HG03280 (cell line): ENCODE measurements around the gene ST3GAL3.
"Not testable (repeated sequence)": the region's sequence is repeated elsewhere in the genome, so short reads cannot be mapped to it uniquely, and the experiment has no call there.

ENCODE experiments used
- ATAC-seq: cut with Tn5 transposase; IDR thresholded peaks from one replicate; pipeline ENCODE4 v1.9.1; 2021; ENCODE audit warnings: mild to moderate bottlenecking, moderate library complexity; ENCODE audit not compliant: unreplicated experiment

Gene ST3GAL3

GRCh38 chr1:43817304-43817939 lies 110.1 kb downstream of the ST3GAL3 start:
- ATAC-seq, result no peak

- no peak for ATAC-seq
Measured at GRCh38 chr1:43818691-43819090, 111.4 kb downstream of the ST3GAL3 start.

- no peak for ATAC-seq
Measured at GRCh38 chr1:43819357-43819756, 112.0 kb downstream of the ST3GAL3 start.

- no peak for ATAC-seq
Measured at GRCh38 chr1:43821471-43821870, 114.1 kb downstream of the ST3GAL3 start.

GRCh38 chr1:43822040-43822690 lies 114.8 kb downstream of the ST3GAL3 start:
- no peak for ATAC-seq

- ATAC-seq, result no peak
Measured at GRCh38 chr1:43824795-43825194, 117.5 kb downstream of the ST3GAL3 start.

GRCh38 chr1:43828574-43828973 lies 121.2 kb downstream of the ST3GAL3 start:
- ATAC-seq, result no peak

GRCh38 chr1:43830802-43831201 lies 123.5 kb downstream of the ST3GAL3 start:
- ATAC-seq, result no peak

GRCh38 chr1:43831851-43832250 lies 124.5 kb downstream of the ST3GAL3 start:
- no peak for ATAC-seq

GRCh38 chr1:43832255-43832654 lies 124.9 kb downstream of the ST3GAL3 start:
- peak; percentile 39 for ATAC-seq

- ATAC-seq, result no peak
Measured at GRCh38 chr1:43832998-43833397, 125.7 kb downstream of the ST3GAL3 start.

- not testable (repeated sequence) for ATAC-seq
Measured at GRCh38 chr1:43833902-43834279, 126.6 kb downstream of the ST3GAL3 start.

GRCh38 chr1:43834280-43835081 lies 127.1 kb downstream of the ST3GAL3 start:
- ATAC-seq, result no peak

- ATAC-seq, result no peak
Measured at GRCh38 chr1:43835082-43836021, 128.0 kb downstream of the ST3GAL3 start.

GRCh38 chr1:43836267-43836951 lies 129.1 kb downstream of the ST3GAL3 start:
- ATAC-seq, result no peak

GRCh38 chr1:43839056-43839455 lies 131.7 kb downstream of the ST3GAL3 start:
- no peak for ATAC-seq

GRCh38 chr1:43841321-43842174 lies 134.2 kb downstream of the ST3GAL3 start:
- ATAC-seq, result no peak

GRCh38 chr1:43842175-43842498 lies 134.8 kb downstream of the ST3GAL3 start:
- no peak for ATAC-seq

- no peak for ATAC-seq
Measured at GRCh38 chr1:43843684-43844083, 136.3 kb downstream of the ST3GAL3 start.
